IPS-15b (cell line): Measurements from ENCODE around the gene CTXND2.
"Not testable (repeated sequence)": the region's sequence is repeated elsewhere in the genome, so short reads cannot be mapped to it uniquely, and the experiment has no call there.

Source experiments
- H3K27me3 ChIP-seq: one replicate; pipeline ENCODE4 v1.6.1; 2013; ENCODE audit warnings: low read length; ENCODE audit not compliant: control insufficient read depth, insufficient read depth
- H3K36me3 ChIP-seq: one replicate; pipeline ENCODE4 v1.6.1; 2013; ENCODE audit warnings: low read length; ENCODE audit not compliant: control insufficient read depth, insufficient read depth
- H3K4me1 ChIP-seq: one replicate; pipeline ENCODE4 v1.6.1; 2013; ENCODE audit warnings: mild to moderate bottlenecking, low read length; ENCODE audit not compliant: control insufficient read depth, insufficient read depth
- H3K4me3 ChIP-seq: one replicate; pipeline ENCODE4 v1.5.1; 2013; ENCODE audit warnings: low read depth, low read length
- H3K9ac ChIP-seq: one replicate; pipeline ENCODE4 v1.6.1; 2013; ENCODE audit warnings: low read depth, mild to moderate bottlenecking, low read length
- H3K9me3 ChIP-seq: one replicate; pipeline ENCODE4 v1.6.1; 2013; ENCODE audit warnings: mild to moderate bottlenecking, low read length; ENCODE audit not compliant: control insufficient read depth, insufficient read depth

Gene CTXND2

DNA sequence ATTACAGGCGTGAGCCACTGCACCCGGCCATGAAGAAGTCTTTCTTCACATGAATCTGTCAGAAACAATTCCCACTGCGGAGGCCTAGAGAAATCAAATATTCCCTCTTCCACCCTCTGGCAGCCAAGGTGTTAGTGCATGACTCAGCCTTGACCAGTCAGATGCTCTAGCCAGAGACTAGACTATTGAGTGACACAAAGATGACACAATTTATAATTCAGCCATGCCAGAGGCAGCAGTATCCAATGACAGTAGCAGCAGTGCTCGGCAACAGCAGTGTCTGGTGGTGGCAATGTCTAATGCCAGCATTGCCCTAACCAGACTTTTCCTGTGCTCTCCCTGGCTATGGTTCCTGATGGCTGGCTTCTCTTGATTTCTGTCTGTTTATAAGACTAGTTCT, 8.7 kb downstream of the CTXND2 start:
- Histone ChIP-seq H3K9me3 (no peaks in the 10 kb centered on the region), H3K4me3 (no peak overlapping the region), H3K4me1 (no peaks in the 10 kb centered on the region), H3K9ac (no peak overlapping the region), H3K36me3 (no peaks in the 10 kb centered on the region), H3K27me3 (no peaks in the 10 kb centered on the region)

DNA sequence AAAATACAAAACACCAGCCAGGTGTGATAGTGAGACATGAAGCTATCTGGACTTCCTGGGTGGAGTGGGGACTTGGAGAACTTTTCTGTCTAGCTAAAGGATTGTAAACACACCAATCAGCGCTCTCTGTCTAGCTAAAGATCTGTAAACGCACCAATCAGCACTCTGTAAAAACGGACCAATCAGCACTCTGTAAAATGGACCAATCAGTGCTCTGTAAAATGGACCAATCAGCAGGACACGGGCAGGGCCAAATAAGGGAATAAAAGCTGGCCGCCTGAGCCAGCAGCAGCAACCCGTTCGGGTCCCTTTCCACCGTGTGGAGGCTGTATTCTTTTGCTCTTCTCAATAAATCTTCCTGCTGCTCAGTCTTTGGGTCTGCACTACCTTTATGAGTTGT, 12.9 kb downstream of the CTXND2 start:
- H3K27me3 ChIP-seq, H3K4me1 ChIP-seq, H3K9me3 ChIP-seq, H3K9ac ChIP-seq, H3K4me3 ChIP-seq, H3K36me3 ChIP-seq: not testable (repeated sequence)

DNA sequence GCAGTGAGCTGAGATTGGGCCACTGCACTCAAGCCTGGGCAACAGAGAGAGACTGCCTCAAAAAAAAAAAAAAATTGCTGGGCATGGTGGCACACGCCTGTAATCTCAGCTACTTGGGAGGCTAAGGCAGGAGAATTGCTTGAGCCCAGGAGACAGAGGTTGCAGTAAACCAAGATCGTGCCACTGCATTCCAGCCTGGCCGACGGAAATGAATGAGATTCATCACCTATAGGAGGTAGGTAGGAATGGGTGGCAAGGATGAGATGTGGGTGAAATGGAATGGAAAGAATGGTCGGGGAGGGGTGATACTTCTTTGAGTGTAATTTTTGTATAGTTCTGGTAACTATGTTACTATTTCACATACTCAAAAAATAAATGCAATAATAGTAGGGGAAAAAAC, 15.4 kb downstream of the CTXND2 start:
- no peaks in the 10 kb centered on the region for H3K36me3 ChIP-seq
- H3K4me1 ChIP-seq = no peaks in the 10 kb centered on the region
- no peaks in the 10 kb centered on the region for H3K27me3 ChIP-seq
- H3K4me3 ChIP-seq = no peak overlapping the region
- no peak overlapping the region for H3K9ac ChIP-seq
- no peaks in the 10 kb centered on the region for H3K9me3 ChIP-seq

DNA sequence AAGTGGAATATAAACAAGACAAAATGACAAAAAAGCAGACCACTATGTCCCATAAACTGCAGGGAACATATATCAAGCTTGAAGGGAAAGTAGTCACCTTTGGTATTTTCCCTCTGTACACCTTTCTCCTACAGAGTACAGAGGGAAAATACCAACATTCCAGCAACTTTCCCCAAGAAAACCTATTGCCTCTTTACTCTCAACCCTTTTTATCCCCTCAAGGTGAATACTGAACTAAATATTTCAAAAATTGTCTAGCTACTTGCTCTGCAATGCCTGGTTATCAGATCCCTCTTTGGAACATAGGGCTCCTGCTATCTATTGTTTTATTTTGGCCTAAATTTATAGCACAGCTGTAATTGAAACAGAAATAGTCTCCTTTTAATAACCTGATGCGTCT, 15.8 kb downstream of the CTXND2 start:
- H3K9me3 ChIP-seq = no peaks in the 10 kb centered on the region
- no peaks in the 10 kb centered on the region for H3K27me3 ChIP-seq
- no peak overlapping the region for H3K4me3 ChIP-seq
- H3K9ac ChIP-seq = no peak overlapping the region
- no peaks in the 10 kb centered on the region for H3K36me3 ChIP-seq
- H3K4me1 ChIP-seq = no peaks in the 10 kb centered on the region

DNA sequence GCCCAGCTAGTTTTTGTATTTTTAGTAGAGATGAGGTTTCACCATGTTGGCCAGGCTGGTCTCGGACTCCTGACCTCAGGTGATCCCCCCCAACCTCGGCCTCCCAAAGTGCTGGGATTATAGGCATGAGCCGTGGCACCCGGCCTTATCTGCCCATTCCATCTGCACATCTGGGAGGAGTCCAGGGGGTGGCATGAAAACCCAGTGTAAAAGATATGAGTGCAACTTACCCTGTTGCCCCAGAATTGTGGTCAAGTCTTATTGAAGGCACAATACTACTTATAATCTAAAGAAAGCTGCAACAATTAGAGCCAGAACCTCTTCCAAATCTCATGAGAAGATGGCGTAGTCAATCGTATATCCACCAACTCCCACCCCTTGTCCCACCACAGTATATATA, 18.4 kb downstream of the CTXND2 start:
- no peaks in the 10 kb centered on the region for H3K27me3 ChIP-seq
- no peak overlapping the region for H3K9ac ChIP-seq
- no peak overlapping the region for H3K4me3 ChIP-seq
- no peaks in the 10 kb centered on the region for H3K36me3 ChIP-seq
- no peaks in the 10 kb centered on the region for H3K9me3 ChIP-seq
- no peaks in the 10 kb centered on the region for H3K4me1 ChIP-seq

DNA sequence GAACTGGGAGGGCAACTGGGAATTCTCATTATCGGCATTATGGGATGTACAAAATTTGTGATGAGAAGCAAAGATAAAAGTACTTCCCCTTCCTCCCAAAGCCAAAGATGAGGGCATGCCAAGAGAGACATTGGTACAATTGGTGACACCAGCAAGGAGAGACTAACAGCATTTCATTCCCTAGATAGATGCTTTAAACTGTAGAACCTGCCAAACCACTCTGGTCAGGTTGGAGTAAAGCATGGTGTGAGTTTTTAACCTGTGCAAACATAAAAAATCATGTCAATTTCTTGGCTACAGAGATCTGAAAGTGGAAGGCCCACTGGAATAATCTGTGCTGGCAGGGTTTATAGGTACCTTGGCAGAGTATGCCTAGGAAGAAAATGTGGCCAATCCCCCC, 19.4 kb downstream of the CTXND2 start:
- no peaks in the 10 kb centered on the region for H3K9me3 ChIP-seq
- H3K36me3 ChIP-seq = no peaks in the 10 kb centered on the region
- H3K4me1 ChIP-seq = no peaks in the 10 kb centered on the region

DNA sequence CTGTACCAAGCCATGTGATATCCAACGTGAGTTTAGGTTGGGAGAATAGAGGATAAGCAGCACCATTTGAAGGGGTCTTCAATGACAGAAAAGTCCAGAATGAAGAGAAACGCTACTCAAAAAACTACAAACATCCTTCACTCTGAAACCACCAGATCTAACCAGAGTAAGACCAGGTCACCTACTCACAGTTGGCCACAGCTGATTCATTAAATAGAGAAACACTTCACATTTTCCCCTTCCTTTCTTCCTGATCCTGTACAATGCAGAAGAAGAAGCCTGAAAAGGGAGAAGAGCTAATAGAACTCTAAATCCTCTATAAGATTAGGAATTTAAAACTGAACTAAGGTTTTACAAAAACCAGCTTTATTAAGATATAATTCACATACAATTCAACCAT, 19.9 kb downstream of the CTXND2 start:
- Histone ChIP-seq H3K4me1 (no peaks in the 10 kb centered on the region), H3K4me3 (no peak overlapping the region), H3K9ac (no peak overlapping the region), H3K27me3 (no peaks in the 10 kb centered on the region), H3K9me3 (no peaks in the 10 kb centered on the region), H3K36me3 (no peaks in the 10 kb centered on the region)

More for the DNA sequence above, 19.4 kb downstream of the CTXND2 start:
- Histone ChIP-seq H3K27me3 (no peaks in the 10 kb centered on the region), H3K9ac (no peak overlapping the region), H3K4me3 (no peak overlapping the region)

DNA sequence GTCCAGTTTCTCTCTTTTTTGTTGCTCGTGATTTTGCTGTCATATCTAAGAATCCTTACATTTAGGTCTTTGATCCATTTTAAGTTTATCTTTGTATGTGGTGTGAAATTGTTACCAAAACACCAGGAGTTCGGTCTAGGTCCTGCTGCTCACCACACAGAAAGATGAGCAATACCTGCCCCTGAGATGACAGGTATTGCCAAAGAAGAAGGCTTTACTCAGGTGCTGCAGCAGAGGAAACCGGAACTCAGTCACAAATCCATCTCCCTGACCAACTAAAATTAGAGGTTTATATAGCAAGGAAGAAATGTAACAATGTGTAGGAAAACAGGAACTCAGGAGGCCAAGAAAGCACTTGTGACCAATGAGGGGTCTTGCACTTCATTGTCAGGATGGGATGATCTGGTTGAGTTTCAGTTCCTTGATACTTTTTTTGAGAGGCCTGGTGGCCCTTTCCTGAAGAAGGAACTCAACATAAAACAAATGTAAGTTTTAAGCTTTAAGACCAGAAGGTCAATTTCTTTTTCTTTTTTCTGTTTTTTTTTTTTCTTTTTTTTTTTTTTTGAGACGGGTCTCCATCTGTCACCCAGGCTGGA, 22.7 kb downstream of the CTXND2 start:
- Histone ChIP-seq H3K27me3 (no peaks in the 10 kb centered on the region), H3K4me3 (no peak overlapping the region), H3K36me3 (no peaks in the 10 kb centered on the region), H3K9me3 (no peaks in the 10 kb centered on the region), H3K4me1 (peaks cover 5% of the 10 kb centered on the region), H3K9ac (no peak overlapping the region)

DNA sequence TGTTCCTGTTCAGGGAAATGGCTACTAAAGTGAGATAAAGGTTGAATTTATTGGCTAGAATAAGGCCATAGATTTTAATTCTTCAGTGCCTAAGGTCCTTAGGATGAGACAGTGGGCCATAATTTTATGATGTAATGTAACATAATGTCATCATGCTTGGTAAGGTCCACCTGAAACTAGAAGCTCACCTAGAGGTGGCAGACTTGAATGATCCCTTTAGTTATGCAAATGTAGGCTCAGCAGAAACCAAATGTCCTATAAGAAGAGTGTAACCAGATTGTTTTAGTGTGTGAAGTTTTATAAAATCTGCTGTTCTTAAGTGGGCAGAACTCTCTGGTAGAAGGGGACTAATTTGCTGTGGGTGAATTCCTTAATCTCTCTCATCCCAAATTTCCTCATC, 25.7 kb downstream of the CTXND2 start:
- Histone ChIP-seq H3K4me3 (no peak overlapping the region), H3K4me1 (peaks cover 5% of the 10 kb centered on the region), H3K36me3 (no peaks in the 10 kb centered on the region), H3K9ac (no peak overlapping the region), H3K27me3 (no peaks in the 10 kb centered on the region), H3K9me3 (no peaks in the 10 kb centered on the region)

DNA sequence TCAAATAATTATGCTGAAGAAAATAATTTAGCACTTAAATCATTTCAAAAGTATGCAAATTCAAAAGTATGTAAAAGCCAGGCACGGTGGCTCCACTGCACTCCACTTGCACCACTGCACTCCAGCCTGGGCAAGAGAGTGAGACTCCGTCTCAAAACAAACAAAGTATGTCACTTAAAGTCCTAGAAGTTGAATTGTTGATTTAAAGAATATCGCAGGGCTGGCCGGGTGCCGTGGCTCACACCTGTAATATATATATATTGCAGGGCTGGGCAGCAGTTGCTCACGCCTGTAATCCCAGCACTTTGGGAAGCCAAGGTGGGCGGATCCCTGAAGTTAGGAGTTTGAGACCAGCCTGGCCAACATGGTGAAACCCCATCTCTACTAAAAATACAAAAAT, 30.5 kb downstream of the CTXND2 start:
- Histone ChIP-seq H3K4me1 (peaks cover 6% of the 10 kb centered on the region), H3K9ac (no peak overlapping the region), H3K9me3 (no peaks in the 10 kb centered on the region), H3K36me3 (no peaks in the 10 kb centered on the region), H3K4me3 (no peak overlapping the region), H3K27me3 (no peaks in the 10 kb centered on the region)

DNA sequence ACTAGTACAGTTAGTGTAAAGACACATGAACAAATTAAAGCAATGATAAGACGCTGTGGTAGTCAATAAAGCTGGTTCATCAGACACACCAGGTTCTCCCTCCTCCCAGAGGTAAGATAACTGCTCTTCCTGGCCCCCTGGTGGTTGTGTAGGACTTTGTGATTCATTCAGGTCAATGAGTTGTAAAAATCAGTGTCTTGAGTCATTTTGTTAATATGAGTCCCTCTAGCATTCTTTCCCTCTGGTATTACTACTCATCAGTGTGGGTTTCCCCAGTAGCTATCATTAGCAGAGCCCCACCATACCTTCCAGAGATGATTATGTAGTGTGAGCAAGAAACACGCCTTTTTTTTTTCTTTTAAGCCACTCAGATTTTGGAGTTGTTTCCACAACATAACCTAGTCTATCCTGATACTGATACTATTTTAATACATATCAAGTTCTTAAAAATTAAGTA, 35.6 kb downstream of the CTXND2 start:
- Histone ChIP-seq H3K9ac (no peak overlapping the region), H3K4me1 (peaks cover 2% of the 10 kb centered on the region), H3K36me3 (no peaks in the 10 kb centered on the region), H3K4me3 (no peak overlapping the region), H3K27me3 (no peaks in the 10 kb centered on the region), H3K9me3 (no peaks in the 10 kb centered on the region)

DNA sequence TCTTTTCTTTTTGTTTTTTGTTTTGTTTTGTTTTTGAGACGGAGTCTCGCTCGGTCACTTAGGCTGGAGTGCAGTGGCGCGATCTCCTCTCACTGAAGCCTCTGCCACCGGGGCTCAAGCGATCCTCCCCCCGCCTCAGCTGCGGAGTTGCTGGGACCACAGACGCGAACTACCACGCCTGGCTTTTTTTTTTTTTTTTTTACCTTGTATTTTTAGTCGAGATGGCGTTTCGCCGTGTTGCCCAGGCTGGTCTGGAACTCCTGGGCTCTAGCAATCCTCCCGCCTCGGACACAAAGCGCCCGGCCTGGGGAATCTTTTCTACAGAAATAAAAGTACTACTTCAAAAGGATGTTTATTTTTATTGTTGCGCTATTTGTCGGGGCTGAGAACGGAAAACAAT, 38.1 kb downstream of the CTXND2 start:
- H3K4me1 ChIP-seq = peaks cover 2% of the 10 kb centered on the region
- peaks cover 6% of the 10 kb centered on the region for H3K36me3 ChIP-seq
- H3K4me3 ChIP-seq = no peak overlapping the region
- no peaks in the 10 kb centered on the region for H3K27me3 ChIP-seq
- no peaks in the 10 kb centered on the region for H3K9me3 ChIP-seq
- H3K9ac ChIP-seq = no peak overlapping the region
